Activated CD4-positive, alpha-beta T cell treated with anti-CD3 and anti-CD28 coated beads for 1 hour (primary cell): ENCODE measurements around the gene P2RX3.
"Not testable (repeated sequence)": the region's sequence is repeated elsewhere in the genome, so short reads cannot be mapped to it uniquely, and the experiment has no call there.

Experiments
- DNase-seq: peaks from one replicate; pipeline ENCODE4 v3.0.0-alpha.2; 2020

P2RX3 gene

DNA sequence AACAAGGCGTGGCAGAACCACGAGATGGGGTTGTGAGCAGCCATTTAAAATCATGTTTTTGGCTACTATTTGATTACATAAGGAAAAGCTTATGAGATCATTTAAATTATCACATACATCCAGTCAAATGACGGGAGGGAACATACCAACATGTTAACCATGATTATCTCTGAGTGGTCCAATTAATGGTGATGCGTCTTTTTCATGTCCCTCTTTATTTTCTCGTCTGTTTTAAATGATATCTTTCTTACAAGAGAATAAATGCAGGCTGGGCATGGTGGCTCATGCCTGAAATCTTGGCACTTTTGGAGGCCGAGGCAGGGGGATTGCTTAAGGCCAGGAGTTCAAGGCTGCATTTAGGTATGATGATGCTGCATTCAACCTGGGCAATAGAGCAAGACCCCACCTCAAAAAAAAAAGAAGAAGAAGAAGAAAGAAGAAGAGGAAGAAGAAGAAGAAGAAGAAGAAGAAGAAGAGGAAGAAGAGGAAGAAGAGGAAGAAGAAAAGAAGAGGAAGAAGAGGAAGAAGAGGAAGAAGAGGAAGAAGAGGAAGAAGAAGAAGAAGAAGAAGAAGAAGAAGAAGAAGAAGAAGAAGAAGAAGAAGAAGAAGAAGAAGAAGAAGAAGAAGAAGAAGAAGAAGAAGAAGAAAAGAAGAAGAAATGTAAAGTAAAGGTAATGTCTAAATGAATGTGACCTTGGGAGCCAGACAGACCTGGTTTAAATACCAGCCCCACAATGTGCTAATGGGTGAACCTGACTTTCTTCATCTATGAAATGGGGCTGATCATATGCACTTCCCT, 65.0 kb downstream of the P2RX3 start:
- DNase-seq: not testable (repeated sequence)

DNA sequence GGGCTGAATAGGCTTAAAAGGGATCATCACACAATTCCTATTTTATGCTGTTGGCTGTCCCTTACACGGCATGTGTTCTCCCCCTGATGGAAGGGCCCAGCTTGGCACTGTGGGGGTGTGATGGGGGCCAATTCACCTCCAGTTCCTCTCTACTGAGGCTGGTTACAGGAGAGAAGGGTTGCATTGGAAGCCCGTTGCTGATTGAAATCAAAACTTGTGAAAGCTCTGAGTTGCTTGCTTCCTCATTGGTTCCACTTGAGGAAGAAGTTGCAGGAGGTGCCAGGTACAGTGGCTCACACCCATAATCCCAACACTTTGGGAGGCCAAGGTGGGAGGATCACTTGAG, 65.6 kb downstream of the P2RX3 start:
- no peak for DNase-seq

DNA sequence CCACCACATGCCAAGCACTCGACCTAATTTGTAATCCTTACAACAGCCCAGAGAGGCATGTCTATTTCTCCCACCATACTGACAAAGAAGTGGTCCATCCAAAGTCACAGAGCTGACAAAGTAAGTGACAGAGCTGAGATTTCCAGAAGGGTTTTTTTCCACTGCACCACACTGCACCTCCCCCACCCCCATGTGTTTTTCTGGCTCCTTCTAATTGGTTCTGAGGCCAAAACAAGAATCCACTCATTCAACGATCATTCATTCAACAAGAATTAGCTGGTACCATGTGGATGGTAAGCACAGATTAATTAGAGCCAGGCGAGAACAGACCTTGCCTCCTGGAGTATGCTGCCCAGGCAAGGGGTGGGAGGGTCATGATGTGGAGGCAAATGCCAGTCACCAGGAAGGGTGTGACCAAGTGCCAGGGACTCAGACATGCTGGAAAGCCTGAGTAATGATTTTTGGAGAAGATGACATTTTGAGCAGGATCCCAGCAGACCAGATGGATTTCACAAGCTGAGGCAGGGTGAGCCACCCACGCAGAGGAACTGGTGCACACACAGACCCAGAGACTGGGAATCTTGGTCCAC, 67.2 kb downstream of the P2RX3 start:
- no peak for DNase-seq

DNA sequence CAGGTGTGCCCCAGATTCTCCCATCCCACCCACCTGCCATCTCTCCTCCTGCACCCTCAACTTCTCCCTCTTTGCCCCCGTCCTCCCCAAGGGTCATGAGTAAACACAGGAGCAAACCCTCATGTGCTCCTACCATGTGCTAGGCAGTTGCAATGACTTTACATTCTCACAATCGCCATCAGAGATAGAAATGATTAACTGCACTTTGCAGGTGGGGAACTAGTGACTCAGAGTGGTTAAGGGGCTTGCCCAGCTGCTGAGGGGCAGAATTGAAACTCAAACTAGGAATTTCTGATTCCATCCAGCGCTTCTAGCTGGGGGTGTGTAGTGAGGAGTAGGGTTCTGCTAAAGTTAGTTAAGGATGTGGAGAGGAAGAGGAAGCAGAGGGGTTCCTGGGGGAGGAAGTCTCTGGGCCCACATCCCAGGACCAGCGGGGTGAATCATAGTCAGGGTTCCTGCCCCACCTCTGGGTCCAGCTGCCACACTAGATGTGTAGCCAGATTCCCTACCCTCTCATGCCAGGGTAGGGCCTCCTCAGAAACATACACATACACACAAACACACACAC, 68.3 kb downstream of the P2RX3 start:
- DNase-seq: no peak

DNA sequence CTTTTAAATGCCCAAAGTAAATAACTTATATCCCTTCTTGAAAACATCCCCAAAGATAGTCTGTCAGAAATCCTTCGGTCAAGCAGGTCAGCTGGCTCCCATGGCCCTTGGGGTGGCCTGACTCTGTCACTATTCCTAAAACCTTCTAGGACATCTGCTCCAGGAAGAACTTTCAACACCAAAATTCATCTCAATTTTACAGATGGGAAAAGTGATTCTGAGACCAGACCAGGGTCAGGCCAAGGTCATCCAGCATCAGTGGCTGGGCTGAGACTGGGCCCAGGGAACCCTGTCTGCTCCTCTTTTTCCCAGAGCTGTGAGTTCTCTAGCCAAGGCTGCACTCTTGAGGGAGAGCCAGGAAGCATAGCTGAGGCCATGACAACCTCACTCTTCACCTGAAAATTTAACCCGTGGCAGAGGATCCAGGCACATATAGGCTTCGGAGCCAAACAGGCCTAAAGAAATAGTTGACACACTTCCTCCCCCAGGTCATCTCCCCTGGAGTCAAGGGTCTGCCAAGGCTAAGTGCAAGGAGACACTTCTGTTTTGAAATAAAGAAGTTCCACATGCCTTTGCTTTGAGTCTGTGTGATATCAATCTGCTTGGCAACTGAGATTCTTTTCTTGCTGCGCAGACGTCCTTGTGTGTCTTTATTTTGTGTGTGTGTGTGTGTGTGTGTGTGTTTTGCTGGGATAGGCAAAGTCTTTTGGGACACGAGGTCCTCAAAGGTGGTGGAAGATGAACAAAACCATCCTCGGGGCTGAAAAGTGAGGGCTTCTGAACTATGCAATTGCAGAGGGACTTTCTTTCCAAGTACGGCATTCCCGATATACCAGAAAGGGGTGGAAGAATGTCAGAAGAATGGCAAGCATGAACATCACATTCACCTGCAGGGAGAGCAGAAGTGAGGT, 69.1 kb downstream of the P2RX3 start:
- no peak for DNase-seq

DNA sequence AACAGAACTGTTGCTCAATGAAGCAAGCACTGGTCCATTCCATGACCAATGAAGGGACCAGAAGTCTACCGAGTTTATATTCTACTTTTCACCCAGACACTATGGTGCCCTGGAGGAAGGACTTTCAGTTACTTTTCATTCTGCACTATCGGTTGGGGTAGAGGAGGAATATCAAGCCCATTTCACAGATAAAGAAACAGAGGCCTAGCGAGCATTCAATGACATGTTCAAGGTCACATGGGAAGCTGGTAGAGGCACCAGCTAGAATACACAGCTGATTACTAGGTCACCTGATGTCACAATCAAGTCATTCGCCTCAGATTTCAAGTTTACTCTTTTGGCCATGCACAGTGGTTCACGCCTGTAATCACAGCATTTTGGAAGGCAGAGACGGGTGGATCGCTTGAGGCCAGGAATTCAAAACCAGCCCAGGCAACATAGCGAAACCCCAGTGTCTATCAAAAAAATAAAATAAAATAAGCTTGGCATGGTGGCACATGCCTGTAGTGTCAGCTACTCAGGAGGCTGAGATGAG, 69.9 kb downstream of the P2RX3 start:
- DNase-seq: no peak

DNA sequence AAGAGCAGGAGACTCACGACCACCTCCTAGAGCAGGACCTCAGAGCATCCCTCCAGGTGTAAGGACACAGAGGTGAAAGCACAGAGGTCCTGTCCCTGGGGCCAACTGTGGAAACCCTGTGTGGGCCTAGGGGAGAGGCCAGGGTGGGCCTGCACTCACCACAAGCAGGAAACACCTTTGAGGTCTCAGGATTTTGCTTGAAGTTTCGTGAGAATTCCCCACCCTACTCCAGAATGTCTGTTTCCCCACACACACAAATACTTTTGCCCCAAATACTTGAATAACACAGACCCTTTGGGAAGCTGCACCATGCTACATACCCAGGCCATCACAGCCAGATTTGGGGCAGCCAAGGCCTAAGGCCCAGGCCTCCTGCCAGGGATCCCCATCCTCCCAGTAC, 70.6 kb downstream of the P2RX3 start:
- DNase-seq: no peak

DNA sequence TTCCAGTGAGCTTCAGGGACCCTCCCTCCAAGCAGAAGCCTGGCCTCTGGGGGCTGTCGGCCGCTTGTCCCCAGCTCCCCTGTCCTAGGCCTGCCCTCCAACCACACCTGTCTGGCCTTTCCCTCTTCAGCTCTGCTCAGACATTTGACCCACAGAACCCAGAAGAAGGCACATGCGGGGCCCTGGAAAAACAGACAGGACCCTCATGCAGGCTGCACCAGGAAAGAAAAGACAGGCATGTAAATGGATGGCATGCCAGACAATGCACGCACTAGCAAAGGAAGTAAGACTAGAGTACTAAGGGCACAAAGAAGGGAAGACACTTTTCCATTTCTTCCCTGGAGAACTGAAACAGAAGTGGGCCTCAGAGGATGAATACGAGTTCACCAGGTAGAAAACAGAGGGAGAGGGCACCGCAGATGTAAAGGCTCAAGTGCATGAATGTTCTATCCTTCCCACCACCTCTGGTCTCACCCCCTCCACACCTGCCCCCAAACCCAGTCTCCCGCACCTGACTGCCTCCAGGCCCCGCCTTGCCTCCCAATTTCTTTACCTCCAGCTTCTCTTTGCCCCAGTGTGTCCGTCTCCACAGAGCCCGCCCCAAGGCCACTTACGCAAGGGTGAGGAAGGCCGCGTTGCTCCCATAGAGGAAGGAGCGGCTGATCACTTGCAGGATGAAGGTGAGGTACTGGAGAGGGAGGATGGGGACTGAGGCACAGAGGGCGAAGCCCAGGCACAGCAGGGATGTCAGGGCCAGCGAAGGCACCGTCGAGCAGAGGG, 71.4 kb downstream of the P2RX3 start:
- no peak for DNase-seq

DNA sequence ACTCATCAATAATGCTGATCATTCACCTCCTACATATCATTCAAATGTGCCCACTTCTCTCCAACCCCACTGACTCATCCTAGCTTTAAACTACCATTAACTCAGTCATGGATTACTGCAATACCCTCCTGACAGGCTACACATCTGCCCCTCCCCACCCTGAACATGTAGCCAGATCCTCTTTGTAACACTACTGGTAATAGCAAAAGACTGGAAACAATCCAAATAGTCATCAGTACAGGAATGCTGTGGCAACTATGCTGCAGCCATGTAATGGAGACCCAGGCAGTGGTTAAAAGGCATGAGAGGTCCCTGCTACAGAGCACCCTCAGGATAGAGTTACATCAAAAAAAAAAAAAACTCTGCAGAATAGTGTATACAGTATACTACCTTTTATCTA, 72.1 kb downstream of the P2RX3 start:
- no peak for DNase-seq

DNA sequence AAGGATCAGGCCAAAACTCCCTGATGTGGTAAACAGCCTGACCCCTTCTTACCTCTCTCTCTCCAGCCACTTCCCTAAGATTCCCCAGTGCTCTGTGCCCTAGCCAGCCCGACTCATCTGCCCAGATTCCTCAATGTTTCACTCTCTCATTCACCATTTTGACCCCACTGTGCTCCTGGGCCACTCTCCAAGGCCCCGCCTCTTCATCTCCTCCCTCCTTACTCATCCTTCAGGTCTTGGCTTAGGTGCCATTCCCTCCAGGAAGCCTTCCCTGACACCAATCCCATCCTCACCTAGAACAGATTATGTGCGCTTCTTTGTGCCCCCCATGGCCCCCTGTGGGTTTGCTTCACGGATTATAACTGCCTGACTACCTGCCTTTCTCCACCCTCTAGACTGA, 75.5 kb downstream of the P2RX3 start:
- no peak for DNase-seq

DNA sequence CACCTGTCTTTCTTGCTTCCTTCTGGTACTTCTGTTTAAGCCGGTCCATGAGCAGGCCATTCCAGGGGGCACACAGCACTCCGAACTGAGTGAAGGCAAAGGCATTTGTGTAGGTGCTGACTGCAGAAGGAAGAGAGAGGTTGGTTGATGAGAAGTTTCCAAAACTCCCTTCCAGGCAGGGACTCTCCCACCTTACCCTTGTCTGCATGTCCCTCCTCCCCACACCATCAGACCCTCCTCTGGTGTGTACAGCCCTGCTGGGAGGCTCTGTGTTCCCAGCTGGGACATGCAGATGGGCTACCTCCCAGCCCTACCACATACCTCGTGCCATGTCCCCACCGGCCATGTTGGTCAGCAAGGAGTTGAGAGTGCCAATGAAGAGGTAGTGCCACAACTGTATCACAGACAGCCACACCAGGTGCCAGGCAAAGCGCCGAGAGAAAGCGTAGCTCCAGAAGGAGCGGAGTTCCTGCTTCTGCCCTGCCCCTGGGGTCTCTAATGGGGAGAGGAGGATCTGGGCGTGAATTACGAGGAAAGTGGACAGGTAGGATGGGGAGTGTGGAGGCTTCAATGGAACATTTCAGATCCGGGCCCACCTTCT, 76.6 kb downstream of the P2RX3 start:
- no peak for DNase-seq

DNA sequence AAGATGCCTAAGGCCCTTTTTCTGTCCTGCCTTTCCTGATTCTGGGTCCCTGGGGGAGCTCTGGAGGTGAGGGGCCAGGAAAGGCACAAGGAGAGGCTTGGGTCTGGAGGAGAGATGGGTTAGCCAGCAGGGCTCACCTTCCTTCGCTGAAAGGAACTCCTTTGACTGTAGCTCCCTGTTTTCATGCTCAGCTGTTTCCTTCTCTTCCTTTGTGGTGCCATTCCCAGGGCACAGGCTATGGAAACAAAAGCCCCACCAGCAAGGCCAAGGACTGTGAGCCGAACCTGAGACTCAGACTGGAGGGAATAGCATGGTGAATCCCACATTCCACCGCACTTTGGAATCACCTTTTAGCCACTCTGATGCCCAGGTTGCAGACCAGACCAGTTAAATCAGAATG, 78.3 kb downstream of the P2RX3 start:
- no peak for DNase-seq

DNA sequence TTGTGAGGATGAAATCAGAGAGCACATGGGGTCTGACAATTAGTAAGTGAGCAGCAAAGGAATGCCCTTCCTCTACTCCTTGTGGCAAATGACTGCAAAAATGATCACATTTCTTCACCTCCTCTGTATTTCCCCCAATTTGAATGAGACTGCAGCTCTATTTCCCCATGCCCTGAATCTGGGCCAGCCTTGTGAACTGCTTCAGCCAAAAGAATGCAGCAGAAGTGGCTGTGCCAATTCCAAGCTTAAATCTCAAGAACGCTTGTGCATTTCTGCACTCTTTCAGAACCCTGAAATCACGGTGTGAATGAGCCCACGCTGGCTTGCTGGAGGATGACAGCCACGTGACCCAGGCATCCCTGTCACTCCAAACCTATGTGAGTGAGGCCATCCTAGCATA, 78.9 kb downstream of the P2RX3 start:
- DNase-seq: no peak

DNA sequence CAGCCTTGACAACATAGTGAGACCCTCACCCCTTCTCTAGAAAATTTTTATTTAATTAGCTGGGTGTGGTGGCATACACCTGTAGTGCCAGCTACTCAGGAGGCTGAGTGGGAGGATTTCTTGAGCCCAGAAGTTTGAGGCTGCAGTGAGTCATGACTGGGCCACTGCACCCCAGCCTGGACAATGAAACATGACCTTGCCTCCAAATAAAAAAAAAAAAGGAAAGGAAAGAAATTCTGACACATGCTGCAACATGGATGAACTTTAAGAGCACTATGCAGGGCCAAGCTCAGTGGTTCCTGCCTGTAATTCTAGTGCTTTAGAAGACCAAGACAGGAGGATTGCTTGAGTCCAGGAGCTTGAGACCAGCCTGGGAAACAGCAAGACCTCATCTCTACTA, 80.0 kb downstream of the P2RX3 start:
- no peak for DNase-seq

DNA sequence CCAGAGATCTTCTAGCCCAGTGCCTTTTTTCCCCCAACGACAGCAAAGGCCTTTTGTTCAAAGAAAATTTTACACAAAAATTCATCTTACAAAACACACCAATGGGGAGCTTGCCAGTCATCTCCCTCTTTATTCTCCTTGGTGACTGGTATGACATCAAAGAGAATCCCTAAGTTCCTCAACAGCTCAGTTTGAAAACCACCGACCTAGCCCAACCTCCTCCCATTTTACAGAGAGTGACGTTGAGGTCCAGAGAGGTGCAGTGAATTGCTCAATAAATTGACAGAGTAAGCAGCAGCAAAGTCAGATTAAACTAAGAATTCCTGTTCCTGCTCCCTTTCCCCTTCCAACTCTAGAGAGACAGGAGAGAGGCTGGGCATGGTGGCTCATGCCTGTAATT, 81.0 kb downstream of the P2RX3 start:
- no peak for DNase-seq

DNA sequence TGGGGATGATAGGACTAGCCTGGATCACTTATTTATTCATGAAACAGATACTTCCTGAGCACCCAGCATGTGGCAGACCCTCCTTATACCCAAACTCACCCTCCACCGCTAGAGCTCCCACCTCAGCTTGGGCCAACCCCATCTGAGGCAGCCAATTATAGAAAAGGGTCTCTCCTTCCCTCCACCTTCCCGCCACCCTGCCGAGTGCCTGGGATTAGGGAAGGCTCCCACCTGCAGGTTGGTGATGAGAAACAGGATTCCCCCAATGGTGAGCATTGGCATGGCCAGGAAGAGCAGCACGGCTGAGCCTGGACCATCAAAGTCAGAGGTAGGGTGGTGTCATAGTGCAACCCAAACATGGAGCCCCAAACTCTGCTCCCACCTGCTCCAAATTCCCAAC, 82.9 kb downstream of the P2RX3 start:
- DNase-seq: no peak

DNA sequence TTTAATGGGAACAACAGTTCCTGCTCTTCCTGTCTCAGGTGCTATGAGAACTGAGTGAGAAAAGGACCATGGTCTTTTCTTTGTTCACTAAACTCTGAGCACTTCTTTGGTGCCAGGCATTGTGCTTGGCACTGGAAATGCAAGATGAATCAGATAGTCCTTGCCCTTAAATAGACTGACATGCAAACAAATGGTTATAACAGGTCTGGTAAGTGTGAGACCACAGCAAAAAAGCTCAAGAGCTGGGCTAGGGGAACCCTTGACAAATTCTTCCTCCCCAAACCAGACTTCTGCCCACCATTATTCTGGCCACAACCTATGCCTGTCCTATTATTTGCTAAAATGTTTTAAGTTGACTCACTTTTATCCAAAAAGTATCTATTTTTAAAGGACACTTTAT, 83.7 kb downstream of the P2RX3 start:
- no peak for DNase-seq
